ENCODE data around the gene IPO4.
A peak's percentile ranks its signal among the peaks of the same experiment; 100 is the strongest.
"Not testable (repeated sequence)": the region's sequence is repeated elsewhere in the genome, so short reads cannot be mapped to it uniquely, and the experiment has no call there.

The IPO4 gene

DNA sequence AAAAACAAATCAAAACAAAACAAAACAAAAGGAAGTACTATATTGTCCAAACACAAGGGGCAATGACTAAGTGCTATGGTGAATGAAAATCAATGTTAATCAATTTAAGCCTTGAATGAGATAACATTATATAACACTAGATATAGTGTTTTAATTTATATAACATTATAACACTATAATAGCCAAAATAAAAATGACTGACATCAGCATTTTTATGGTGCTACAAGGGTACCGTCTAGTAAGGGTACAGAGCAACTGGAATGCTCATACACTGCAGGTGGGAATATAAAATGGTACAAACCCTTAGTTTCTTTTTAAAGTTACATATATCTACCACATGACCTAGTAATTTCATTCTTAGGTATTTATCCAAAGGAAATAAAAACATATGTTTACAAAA lies 37.9 kb upstream of the IPO4 start:
- Mint-ChIP-seq H3K9me3 (no peaks in the 10 kb centered on the region), H3K36me3 (ENCODE audit: low read depth) (peaks cover 46% of the 10 kb centered on the region), H3K4me1 (ENCODE audit: low read depth) (peaks cover 33% of the 10 kb centered on the region), H3K27ac (no peak overlapping the region), H3K4me3 (no peak overlapping the region), H3K27me3 (no peaks in the 10 kb centered on the region)
- intact Hi-C loops (cut with micrococcal nuclease) = no loop called here

DNA sequence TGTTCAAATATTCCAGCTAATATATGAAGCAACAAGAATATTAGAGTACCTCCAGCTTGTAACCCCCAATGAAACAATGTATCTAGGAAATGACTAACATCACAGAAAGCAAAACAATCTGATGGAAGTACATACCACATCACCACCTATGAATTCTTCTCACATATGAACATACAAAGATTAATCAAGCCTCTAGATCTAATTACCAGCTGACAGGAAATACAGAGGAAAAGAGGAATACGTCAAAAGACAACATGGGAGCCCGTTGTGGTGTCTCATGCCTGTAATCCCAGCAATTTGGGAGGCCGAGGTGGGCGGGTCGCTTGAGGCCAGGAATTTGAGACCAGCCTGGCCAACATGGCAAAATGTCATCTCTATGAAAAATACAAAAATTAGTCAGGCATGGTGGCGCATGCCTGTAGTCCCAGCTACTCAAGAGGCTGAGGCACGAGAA lies 36.0 kb upstream of the IPO4 start:
- H3K27ac Mint-ChIP-seq = no peak overlapping the region

DNA sequence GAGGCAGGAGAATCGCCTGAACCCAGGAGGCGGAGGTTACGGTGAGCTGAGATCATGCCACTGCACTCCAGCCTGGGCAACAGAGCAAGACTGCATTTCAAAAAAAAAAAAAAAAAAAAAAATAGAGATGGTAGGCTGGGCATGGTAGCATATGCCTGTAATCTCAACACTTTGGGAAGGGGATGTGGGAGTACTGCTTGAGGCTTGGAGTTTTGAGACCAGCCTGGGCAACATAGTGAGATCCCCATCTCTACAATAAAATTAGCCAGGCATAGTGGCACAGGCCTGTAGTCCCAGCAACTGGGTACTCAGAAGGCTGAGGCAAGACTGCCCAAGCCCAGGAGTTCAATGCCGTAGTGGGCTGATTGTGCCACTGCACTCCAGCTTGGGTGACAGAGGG lies 34.4 kb upstream of the IPO4 start:
- H3K4me3 Mint-ChIP-seq; intact Hi-C loops (cut with micrococcal nuclease); H3K9me3 Mint-ChIP-seq; H3K27me3 Mint-ChIP-seq; H3K27ac Mint-ChIP-seq: not testable (repeated sequence)
- Mint-ChIP-seq H3K4me1 (ENCODE audit: low read depth) (peaks cover 14% of the 10 kb centered on the region), H3K36me3 (ENCODE audit: low read depth) (peaks cover 46% of the 10 kb centered on the region)

More for the DNA sequence above, 36.0 kb upstream of the IPO4 start:
- Mint-ChIP-seq H3K27me3 (no peaks in the 10 kb centered on the region), H3K36me3 (ENCODE audit: low read depth) (peaks cover 45% of the 10 kb centered on the region), H3K9me3 (no peaks in the 10 kb centered on the region), H3K4me1 (ENCODE audit: low read depth) (peaks cover 22% of the 10 kb centered on the region), H3K4me3 (no peak overlapping the region)
- intact Hi-C loops (cut with micrococcal nuclease) = no loop called here

DNA sequence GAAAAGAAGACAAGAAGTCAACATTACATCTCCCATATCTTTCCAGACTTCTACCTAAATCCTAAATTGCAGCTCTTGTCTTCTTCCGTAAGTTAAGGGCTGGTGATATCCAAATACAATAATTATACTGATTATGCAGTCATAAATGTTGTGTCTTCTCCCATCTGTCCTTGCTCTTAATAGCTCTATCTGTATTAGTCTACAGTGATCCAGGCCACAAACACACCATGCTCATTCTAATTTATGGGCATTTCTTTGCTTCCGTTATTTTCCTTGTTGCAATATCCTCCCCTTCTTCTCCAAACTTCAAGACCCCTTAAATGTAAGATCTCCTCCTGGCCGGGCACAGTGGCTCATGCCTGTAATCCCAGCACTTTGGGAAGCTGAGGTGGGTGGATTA lies 30.9 kb upstream of the IPO4 start:
- Mint-ChIP-seq H3K9me3 (no peaks in the 10 kb centered on the region), H3K4me1 (ENCODE audit: low read depth) (peaks cover 17% of the 10 kb centered on the region), H3K36me3 (ENCODE audit: low read depth) (peaks cover 43% of the 10 kb centered on the region), H3K27ac (no peak overlapping the region), H3K27me3 (no peaks in the 10 kb centered on the region), H3K4me3 (no peak overlapping the region)
- intact Hi-C loops (cut with micrococcal nuclease) = loop anchor here (10.0 kb wide), 1 partner anchor 105 kb away; the partner anchor contains the start of genes DCAF11 and NRL

DNA sequence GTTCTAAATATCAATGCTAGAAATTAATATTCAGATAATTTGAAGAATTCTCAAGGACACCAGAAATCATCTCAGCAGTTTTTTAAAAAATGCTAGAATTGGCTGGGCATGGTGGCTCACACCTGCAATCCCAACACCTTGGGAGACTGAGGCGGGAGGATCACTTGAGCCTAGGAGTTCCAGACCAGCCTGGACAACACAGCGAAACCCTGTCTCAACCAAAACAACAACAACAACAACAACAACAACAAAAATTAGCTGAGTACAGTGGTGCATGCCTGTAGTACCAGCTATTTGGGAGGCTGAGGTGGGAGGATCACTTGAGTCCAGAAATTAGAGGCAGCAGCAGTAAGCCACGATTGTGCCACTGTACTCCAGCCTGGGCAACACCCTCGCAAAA lies 30.5 kb upstream of the IPO4 start:
- Mint-ChIP-seq H3K27ac (no peak overlapping the region), H3K4me1 (ENCODE audit: low read depth) (peaks cover 21% of the 10 kb centered on the region), H3K9me3 (no peaks in the 10 kb centered on the region), H3K27me3 (no peaks in the 10 kb centered on the region), H3K36me3 (ENCODE audit: low read depth) (peaks cover 43% of the 10 kb centered on the region), H3K4me3 (no peak overlapping the region)
- intact Hi-C loops (cut with micrococcal nuclease) = loop anchor here (10.0 kb wide), 1 partner anchor 104 kb away; the partner anchor contains the start of genes DCAF11 and NRL

DNA sequence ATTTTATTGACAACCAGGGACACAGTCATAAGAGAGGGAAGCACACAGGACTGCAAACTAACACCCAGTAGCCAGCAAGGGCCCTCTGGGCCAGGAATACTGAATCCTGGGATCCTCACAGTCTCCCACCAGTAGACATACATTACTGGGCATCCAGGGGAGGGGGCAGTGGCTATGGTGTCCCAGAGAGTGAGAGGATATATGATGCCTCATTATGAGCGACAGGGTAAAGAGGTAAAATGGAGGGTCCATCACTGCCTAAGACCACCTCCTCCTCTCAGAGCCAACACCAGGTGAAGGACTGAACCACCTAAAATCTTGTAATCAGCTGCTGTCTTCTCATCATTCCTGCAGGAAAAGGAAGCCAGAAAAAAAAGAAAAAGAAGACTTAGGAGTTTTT lies 28.3 kb upstream of the IPO4 start:
- peaks cover 31% of the 10 kb centered on the region for H3K4me1 Mint-ChIP-seq (ENCODE audit: low read depth)
- intact Hi-C loops (cut with micrococcal nuclease) = loop anchor here (1.0 to 10.0 kb wide), 3 partner anchors 15 to 102 kb away; partner anchors contain the start of genes DCAF11, GMPR2, NEDD8 and NRL
- peaks cover 59% of the 10 kb centered on the region for H3K36me3 Mint-ChIP-seq (ENCODE audit: low read depth)
- peak overlapping the region; percentile 99 for H3K27ac Mint-ChIP-seq
- H3K9me3 Mint-ChIP-seq, H3K27me3 Mint-ChIP-seq, H3K4me3 Mint-ChIP-seq: not testable (repeated sequence)

DNA sequence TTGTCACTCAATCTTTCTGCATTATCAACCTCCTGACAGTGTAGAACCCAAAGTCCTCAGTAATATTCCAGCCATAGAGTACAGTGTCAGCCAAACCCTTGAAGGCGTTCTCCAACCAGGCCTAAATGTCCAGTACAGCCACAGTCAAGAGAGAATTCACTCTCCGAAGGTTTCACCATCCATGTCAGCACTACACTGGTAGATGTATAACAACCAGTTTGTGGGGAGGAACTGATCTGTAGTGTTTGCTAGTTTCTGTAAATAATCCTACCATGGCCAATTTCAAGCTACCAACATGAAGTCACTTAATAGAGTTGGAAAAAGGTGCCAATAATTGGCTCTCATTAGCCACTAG lies 27.7 kb upstream of the IPO4 start:
- intact Hi-C loops (cut with micrococcal nuclease) = loop anchor here (1.0 to 10.0 kb wide), 3 partner anchors 16 to 102 kb away; partner anchors contain the start of genes DCAF11, GMPR2, NEDD8 and NRL
- Mint-ChIP-seq H3K27me3 (no peaks in the 10 kb centered on the region), H3K4me1 (ENCODE audit: low read depth) (peaks cover 36% of the 10 kb centered on the region), H3K9me3 (no peaks in the 10 kb centered on the region), H3K36me3 (ENCODE audit: low read depth) (peaks cover 65% of the 10 kb centered on the region), H3K27ac (peak overlapping the region; percentile 99), H3K4me3 (no peak overlapping the region)

DNA sequence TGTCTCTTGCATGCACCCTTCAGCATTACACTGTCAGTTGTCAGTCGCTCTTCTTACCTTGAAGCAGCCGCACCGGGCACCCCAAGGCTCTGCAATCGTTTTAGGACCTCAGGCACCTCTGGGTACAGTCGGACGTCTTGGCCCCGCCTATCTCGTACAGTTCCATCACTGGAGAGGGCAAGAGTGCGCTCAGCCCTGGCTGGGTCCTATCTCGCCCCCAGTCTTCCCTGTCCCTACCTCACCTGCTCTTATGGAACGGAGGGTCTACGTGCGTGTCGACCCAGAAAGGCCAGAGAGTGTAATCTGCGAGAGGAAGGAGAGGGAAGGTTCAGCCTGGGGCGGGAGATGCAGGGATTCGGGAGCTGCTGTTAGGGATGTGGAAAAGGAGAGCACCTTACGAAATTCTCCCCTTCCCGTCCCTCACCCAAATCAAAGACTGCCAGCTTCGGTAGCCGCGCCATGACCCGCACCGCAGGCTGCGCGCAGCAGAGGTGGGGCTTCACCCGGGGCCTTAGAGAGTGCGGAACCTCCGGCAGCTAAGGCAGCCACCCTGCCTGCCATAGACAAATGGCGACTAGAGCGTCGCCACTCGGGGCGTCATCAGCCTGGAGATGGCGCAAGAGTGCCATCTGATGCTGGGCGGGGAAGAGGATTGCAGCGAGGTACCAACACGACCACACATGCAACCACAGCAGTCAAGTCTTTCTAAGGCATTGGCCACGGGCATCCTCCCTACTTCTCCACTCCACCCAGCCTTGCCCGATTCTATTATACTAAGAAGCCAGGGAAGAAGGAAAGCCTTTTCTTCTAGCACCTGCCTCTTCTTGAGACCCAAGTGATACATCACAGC lies 27.1 kb upstream of the IPO4 start, which contains the start of gene MDP1:
Gene MDP1, minus strand, starts transcription at position 572 of the 850 bp plus-strand sequence. Its CDS starts 111 bp downstream, at position 461.
- no peaks in the 10 kb centered on the region for H3K27me3 Mint-ChIP-seq
- intact Hi-C loops (cut with micrococcal nuclease) = loop anchor here (1.0 to 10.0 kb wide), 3 partner anchors 17 to 101 kb away; partner anchors contain the start of genes DCAF11, GMPR2, NEDD8 and NRL
- peaks cover 41% of the 10 kb centered on the region for H3K4me1 Mint-ChIP-seq (ENCODE audit: low read depth)
- H3K36me3 Mint-ChIP-seq (ENCODE audit: low read depth) = peaks cover 71% of the 10 kb centered on the region
- no peaks in the 10 kb centered on the region for H3K9me3 Mint-ChIP-seq
- H3K27ac Mint-ChIP-seq = peak within 1 kb of the TSS; percentile 99
- peak within 1 kb of the TSS; percentile 90 for H3K4me3 Mint-ChIP-seq

DNA sequence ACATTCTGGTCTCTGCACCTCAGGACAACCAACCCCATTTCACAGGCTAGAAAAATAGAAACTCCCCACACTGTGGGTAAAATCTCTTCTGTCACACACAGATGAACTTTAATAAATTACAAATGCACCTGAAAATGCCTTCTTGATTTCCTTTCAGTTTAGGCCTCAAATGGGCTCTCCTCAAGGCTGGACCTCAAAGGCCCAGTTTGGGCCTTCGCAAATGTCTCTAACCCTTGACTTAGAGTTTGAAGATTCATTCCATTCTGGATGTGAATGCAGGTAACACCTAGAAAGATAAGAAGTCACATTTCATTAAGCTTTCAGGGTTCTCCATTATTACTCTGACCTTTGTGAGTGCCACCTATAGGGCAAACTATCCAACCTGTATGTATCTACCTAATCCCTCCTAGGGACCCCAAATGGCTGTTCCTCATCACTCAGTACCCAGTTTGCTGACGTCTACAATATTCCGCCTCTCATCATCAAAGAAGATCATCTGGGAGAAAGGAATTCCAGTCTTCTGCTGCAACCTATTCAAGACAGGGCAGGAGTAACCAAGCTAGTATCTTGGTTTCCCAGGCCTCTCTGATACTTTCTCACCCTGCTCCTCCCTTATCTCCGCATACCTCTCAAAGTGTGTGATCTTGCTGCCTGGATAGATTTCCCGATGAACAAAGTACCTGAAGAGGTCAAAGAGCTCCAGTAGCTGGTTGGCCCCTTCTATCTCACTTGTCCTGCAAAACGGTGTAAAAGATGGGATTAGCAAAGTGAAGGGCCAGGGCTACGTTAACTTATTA lies 25.4 kb upstream of the IPO4 start:
- H3K27ac Mint-ChIP-seq = peak overlapping the region; percentile 99
- peaks cover 50% of the 10 kb centered on the region for H3K4me1 Mint-ChIP-seq (ENCODE audit: low read depth)
- H3K9me3 Mint-ChIP-seq = no peaks in the 10 kb centered on the region
- H3K27me3 Mint-ChIP-seq = no peaks in the 10 kb centered on the region
- intact Hi-C loops (cut with micrococcal nuclease) = loop anchor here (1.0 to 10.0 kb wide), 2 partner anchors 19 to 99 kb away; partner anchors contain the start of genes DCAF11, NRL and TM9SF1
- peak overlapping the region; percentile 94 for H3K4me3 Mint-ChIP-seq
- peaks cover 79% of the 10 kb centered on the region for H3K36me3 Mint-ChIP-seq (ENCODE audit: low read depth)

DNA sequence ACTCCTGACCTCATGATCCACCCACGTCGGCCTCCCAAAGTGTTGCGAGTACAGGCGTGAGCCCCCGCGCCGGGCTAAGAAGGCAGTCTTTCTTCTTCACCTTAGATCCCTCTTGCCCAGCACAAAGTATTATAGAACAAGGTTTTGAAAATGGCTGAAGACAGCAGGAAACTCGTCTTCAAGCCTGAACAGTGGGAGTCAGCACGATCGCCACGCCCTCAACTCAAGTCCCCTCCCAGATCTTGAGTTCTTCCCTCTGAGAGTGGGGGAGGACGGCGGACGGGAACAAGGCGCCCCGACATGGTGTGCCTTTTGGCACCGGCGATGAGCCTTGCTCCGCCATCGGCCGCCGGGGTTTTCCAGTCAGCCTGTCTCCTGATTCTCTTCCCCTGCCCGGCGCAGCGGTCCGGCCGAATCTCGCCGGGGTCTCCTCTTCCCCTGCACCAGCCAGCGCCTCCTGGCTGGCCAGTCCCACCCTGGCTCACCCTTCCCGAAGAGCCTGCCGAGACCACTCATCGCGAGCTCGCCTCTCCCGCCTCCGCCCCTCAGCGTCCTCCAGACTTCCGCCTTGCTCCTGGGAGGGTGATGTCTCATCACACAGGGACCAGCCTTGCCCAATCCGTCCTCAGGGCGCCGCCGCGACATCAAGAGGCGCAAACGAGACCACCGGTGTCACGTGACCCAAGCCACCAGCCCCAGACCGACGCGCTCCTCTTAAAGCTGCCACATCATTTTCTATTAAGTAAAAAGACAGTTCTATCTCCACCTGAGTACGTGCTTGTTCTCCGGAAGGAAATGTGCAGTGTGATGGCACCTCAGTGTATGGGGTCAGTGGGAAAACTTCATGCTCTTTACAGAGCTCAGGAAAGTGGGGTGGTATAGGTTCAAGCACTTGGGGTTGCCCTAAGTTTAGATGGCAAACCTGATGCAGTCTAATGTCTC lies 24.6 kb upstream of the IPO4 start, which contains the start of gene CHMP4A:
Gene CHMP4A, minus strand, starts transcription at position 565 of the 942 bp plus-strand sequence. Its CDS starts 49 bp downstream, at position 516.
- intact Hi-C loops (cut with micrococcal nuclease) = loop anchor here (1.0 to 10.0 kb wide), 2 partner anchors 18 to 98 kb away; partner anchors contain the start of genes DCAF11, NRL and TM9SF1
- Mint-ChIP-seq H3K4me1 (ENCODE audit: low read depth) (peaks cover 50% of the 10 kb centered on the region), H3K4me3 (peak within 1 kb of the TSS; percentile 94), H3K9me3 (no peaks in the 10 kb centered on the region), H3K27me3 (no peaks in the 10 kb centered on the region), H3K27ac (peak within 1 kb of the TSS; percentile 99), H3K36me3 (ENCODE audit: low read depth) (peaks cover 83% of the 10 kb centered on the region)

DNA sequence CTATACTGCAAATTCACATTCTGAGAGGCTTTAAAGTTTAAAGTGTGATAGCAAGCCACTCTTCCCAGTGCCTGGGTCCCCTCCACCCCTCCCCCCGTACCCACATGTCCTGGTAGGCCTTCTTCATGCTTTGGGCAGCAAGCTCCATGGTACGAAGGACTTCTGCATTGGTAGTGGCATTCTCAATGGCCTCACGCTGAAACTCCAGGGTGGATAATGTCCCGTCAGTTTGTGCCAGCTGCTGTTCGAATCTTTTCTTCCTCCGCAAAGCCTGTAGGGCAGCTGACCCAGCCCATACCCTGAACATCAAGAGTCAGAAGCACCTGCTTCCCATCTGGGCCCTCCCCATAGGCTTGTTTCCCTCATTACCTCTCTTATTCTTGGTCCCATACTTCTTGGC lies 22.7 kb upstream of the IPO4 start:
- H3K4me3 Mint-ChIP-seq = no peak overlapping the region
- H3K36me3 Mint-ChIP-seq (ENCODE audit: low read depth) = peaks cover 83% of the 10 kb centered on the region
- intact Hi-C loops (cut with micrococcal nuclease) = loop anchor here (10.0 kb wide), 1 partner anchor 97 kb away; the partner anchor contains the start of genes DCAF11 and NRL
- H3K27me3 Mint-ChIP-seq = no peaks in the 10 kb centered on the region
- H3K9me3 Mint-ChIP-seq = no peaks in the 10 kb centered on the region
- H3K4me1 Mint-ChIP-seq (ENCODE audit: low read depth) = peaks cover 61% of the 10 kb centered on the region
- H3K27ac Mint-ChIP-seq = peak overlapping the region; percentile 99

DNA sequence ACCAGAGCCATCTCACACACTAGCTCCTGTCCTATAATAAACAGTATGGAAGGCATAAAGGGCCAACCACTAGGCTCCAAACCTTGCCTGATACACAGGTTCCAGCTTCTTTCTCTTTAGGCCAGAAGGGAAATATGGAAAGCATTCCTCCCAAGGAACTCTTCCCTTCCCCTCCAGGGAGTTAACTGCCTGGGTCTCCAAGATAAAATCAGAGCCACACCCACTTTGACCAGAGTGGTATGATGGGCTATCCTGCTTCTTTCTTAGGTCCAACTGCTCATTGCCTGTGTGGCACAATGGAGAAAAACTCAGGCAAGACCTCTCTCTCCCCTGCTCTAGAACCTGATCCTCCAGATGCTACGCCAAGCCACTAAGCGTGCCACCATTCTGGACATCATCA lies 19.0 kb upstream of the IPO4 start:
- Mint-ChIP-seq H3K27me3 (no peaks in the 10 kb centered on the region), H3K36me3 (ENCODE audit: low read depth) (peaks cover 95% of the 10 kb centered on the region), H3K9me3 (peaks cover 7% of the 10 kb centered on the region), H3K4me3 (no peak overlapping the region), H3K4me1 (ENCODE audit: low read depth) (peaks cover 39% of the 10 kb centered on the region), H3K27ac (no peak overlapping the region)
- intact Hi-C loops (cut with micrococcal nuclease) = no loop called here
